Measurements from ENCODE around the gene SIGLECL1. TPM values are rescaled to one million over a fixed set of nuclear protein-coding genes. Genes with fewer than 3 reads are reported as not detected.
A peak's percentile ranks its signal among the peaks of the same experiment; 100 is the strongest.

The SIGLECL1 gene
- total and polyA plus RNA-seq, 9 of the 15 experiments (the other 6 are each of a cell fraction or from before 2014, with no cell fraction given): not detected

DNA sequence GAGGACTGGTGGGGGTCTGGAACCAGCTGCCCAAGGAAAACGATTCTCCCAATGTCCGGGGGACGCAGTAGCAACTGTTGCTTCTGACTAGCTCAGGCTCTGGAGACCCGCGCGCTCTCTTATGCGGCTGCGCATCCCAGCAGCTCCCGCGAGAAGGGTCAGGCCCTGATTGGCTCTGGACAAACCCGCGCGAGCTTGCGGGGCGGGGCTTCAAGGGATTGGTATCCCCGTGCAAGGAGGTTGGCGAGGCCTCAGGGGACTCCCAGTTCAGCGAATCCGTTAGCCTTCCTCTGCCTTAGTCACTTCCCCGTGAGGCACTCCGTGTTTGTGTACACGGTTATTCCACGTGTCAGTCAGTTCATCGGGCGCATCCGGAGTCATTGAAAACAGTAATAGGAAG lies 20.2 kb downstream of the SIGLECL1 start:
- H3K9ac ChIP-seq (ENCODE audit: insufficient read depth in 1 of 2, low read depth in 2 of 2, low read length in 2 of 2): no peak overlapping the region
- no peaks in the 10 kb centered on the region for H3K36me3 ChIP-seq (ENCODE audit: control insufficient read depth, insufficient read depth, low read length)
- no peak overlapping the region for H3K4me3 ChIP-seq
- intact Hi-C loops (cut with micrococcal nuclease) (no loop called here), in situ Hi-C loops (cut with MboI) (no loop called here)
- peaks cover 0 to 5% of the 10 kb centered on the region in 2 experiments; a peak in 1 of 5 replicates for H3K4me1 ChIP-seq (replicated peaks in 1 of 2; ENCODE audit: control insufficient read depth in 2 of 2, insufficient read depth in 2 of 2, low read length in 2 of 2)
- peaks cover 6 to 16% of the 10 kb centered on the region in 2 experiments; a peak in 4 of 5 replicates for H3K27me3 ChIP-seq (ENCODE audit: control insufficient read depth in 2 of 2, insufficient read depth in 2 of 2, low read length in 2 of 2)
- WGBS (ENCODE audit: insufficient coverage, low coverage, missing lambda C conversion rate): 62% methylated on average over 26 of the region's 26 CpGs
- H3K9me3 ChIP-seq (replicated peaks; ENCODE audit: control insufficient read depth, insufficient read depth, low read depth, low read length): no peaks in the 10 kb centered on the region
- no peak overlapping the region for H3K27ac ChIP-seq (ENCODE audit: extremely low read depth, low read depth, low read length)
- BruUV-seq (replicated peaks): no TSS peak
- no peaks in the 10 kb centered on the region for H4K20me1 ChIP-seq (replicated peaks; ENCODE audit: control insufficient read depth, insufficient read depth, low read length)
- TF ChIP-seq NRF1 (conservative IDR thresholded peaks at IDR 0.05 in 1 of 2, IDR thresholded peaks at IDR 0.05 in 1 of 2) (peak; percentile 20 to 23; a peak in 1 of 4 replicates), DIDO1 (tag; IDR thresholded peaks at IDR 0.05; ENCODE audit: low read depth) (no peak)
- H3K9me1 ChIP-seq (ENCODE audit: control insufficient read depth, insufficient read depth, low read length): no peaks in the 10 kb centered on the region
- ChIA-PET POLR2A (interaction anchor here (0.7 kb wide), 1 partner anchor 12 kb away, joined by 3 read pairs; no protein-coding TSS in a partner anchor), CTCF (ENCODE audit: low intra/inter-chr PET ratio) (no interaction called here)
- DNase-seq (ENCODE audit: extremely low read depth in 1 of 4, low spot score in 3 of 4) (peak in 3 of 4 experiments; percentile 26 to 31 (median 28)), ATAC-seq (peak; percentile 51), FAIRE-seq (no peak)
- H3K79me2 ChIP-seq (ENCODE audit: control insufficient read depth, insufficient read depth, low read length): no peaks in the 10 kb centered on the region
- H3K4me2 ChIP-seq (ENCODE audit: insufficient read depth, low read length): no peak overlapping the region
- no peak overlapping the region for H2AFZ ChIP-seq (ENCODE audit: low read depth, low read length)

DNA sequence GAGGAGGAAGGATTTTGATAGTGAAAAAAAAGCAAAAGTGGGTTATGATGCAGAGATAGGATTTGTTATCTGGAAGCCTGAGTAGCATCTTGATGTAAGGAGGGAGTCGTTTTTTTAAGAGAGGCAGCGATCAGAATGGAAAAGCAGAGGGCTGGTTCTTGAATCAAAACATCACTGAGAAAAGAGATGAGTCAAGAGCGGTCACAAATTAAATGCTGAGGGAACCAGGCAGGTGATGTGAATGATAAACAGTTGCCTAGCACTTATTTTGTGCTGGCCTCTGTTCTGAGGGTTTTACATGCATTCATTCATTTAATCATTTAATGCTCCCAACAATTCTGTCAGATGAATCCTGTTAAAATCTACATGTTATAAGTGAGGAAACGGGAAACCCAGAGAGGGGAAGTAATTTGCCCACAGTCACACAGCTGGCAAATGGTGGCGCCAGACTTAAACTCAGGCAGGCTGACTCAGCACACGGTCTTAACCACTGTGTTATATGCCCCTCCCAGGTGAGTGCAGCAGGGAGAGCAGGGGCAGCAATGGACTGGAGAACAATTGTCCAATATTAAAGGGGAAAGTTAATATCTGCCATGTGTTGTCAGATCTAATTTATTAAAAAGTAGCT lies 21.4 kb downstream of the SIGLECL1 start:
- H4K20me1 ChIP-seq (replicated peaks; ENCODE audit: control insufficient read depth, insufficient read depth, low read length): no peaks in the 10 kb centered on the region
- no TSS peak for BruUV-seq (replicated peaks)
- no peak overlapping the region for H3K27ac ChIP-seq (ENCODE audit: extremely low read depth, low read depth, low read length)
- intact Hi-C loops (cut with micrococcal nuclease): no loop called here
- no peak overlapping the region for H3K4me3 ChIP-seq
- WGBS (ENCODE audit: insufficient coverage, low coverage, missing lambda C conversion rate): under 1% methylated on average over 6 of the region's 6 CpGs
- H3K79me2 ChIP-seq (ENCODE audit: control insufficient read depth, insufficient read depth, low read length): no peaks in the 10 kb centered on the region
- peak in 1 of 4 experiments; percentile 42 for DNase-seq (ENCODE audit: extremely low read depth in 1 of 4, low spot score in 3 of 4)
- H3K9ac ChIP-seq (ENCODE audit: insufficient read depth in 1 of 2, low read depth in 2 of 2, low read length in 2 of 2): no peak overlapping the region
- no peaks in the 10 kb centered on the region for H3K9me1 ChIP-seq (ENCODE audit: control insufficient read depth, insufficient read depth, low read length)
- POLR2A ChIA-PET: no interaction called here
- peaks cover 0 to 5% of the 10 kb centered on the region in 2 experiments; a peak in 1 of 5 replicates for H3K4me1 ChIP-seq (replicated peaks in 1 of 2; ENCODE audit: control insufficient read depth in 2 of 2, insufficient read depth in 2 of 2, low read length in 2 of 2)
- no peak overlapping the region for H3K4me2 ChIP-seq (ENCODE audit: insufficient read depth, low read length)
- in situ Hi-C loops (cut with MboI): no loop called here
- CTCF ChIA-PET (ENCODE audit: low intra/inter-chr PET ratio): no interaction called here
- no peak for FAIRE-seq
- no peaks in the 10 kb centered on the region for H3K9me3 ChIP-seq (replicated peaks; ENCODE audit: control insufficient read depth, insufficient read depth, low read depth, low read length)
- H3K27me3 ChIP-seq (ENCODE audit: control insufficient read depth in 2 of 2, insufficient read depth in 2 of 2, low read length in 2 of 2): peaks cover 8 to 9% of the 10 kb centered on the region in 2 experiments; a peak in 3 of 5 replicates
- ATAC-seq: peak; percentile 71; the same call in 2 of the 3 replicates
- H2AFZ ChIP-seq (ENCODE audit: low read depth, low read length): no peak overlapping the region
- H3K36me3 ChIP-seq (ENCODE audit: control insufficient read depth, insufficient read depth, low read length): no peaks in the 10 kb centered on the region
- TF ChIP-seq JUND (IDR thresholded peaks at IDR 0.05; ENCODE audit: borderline replicate concordance, low read depth, low read length) (0 out of 2 replicates have a peak, but pooled peaks have one; percentile 8), JUND (tag; IDR thresholded peaks at IDR 0.05; ENCODE audit: borderline replicate concordance, low read depth, low read length) (no peak), ZNF140 (CRISPR knock-in tag; IDR thresholded peaks at IDR 0.05) (no peak), ZFP36 (IDR thresholded peaks at IDR 0.05; ENCODE audit: low read depth, low read length, partially characterized antibody) (peak; percentile 85), RB1 (IDR thresholded peaks at IDR 0.05; ENCODE audit: low read depth) (no peak), ZSCAN29 (IDR thresholded peaks at IDR 0.05) (no peak), SP1 (CRISPR knock-in tag; IDR thresholded peaks at IDR 0.05) (no peak)
- TF ChIP-seq, protein P1, sequence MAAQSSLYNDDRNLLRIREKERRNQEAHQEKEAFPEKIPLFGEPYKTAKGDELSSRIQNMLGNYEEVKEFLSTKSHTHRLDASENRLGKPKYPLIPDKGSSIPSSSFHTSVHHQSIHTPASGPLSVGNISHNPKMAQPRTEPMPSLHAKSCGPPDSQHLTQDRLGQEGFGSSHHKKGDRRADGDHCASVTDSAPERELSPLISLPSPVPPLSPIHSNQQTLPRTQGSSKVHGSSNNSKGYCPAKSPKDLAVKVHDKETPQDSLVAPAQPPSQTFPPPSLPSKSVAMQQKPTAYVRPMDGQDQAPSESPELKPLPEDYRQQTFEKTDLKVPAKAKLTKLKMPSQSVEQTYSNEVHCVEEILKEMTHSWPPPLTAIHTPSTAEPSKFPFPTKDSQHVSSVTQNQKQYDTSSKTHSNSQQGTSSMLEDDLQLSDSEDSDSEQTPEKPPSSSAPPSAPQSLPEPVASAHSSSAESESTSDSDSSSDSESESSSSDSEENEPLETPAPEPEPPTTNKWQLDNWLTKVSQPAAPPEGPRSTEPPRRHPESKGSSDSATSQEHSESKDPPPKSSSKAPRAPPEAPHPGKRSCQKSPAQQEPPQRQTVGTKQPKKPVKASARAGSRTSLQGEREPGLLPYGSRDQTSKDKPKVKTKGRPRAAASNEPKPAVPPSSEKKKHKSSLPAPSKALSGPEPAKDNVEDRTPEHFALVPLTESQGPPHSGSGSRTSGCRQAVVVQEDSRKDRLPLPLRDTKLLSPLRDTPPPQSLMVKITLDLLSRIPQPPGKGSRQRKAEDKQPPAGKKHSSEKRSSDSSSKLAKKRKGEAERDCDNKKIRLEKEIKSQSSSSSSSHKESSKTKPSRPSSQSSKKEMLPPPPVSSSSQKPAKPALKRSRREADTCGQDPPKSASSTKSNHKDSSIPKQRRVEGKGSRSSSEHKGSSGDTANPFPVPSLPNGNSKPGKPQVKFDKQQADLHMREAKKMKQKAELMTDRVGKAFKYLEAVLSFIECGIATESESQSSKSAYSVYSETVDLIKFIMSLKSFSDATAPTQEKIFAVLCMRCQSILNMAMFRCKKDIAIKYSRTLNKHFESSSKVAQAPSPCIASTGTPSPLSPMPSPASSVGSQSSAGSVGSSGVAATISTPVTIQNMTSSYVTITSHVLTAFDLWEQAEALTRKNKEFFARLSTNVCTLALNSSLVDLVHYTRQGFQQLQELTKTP (IDR thresholded peaks at IDR 0.05; ENCODE audit: low read depth in 1 of 2, partially characterized antibody in 2 of 2): no peak
